ENCODE data around the gene MATK.
A peak's percentile ranks its signal among the peaks of the same experiment; 100 is the strongest.

MATK gene

DNA sequence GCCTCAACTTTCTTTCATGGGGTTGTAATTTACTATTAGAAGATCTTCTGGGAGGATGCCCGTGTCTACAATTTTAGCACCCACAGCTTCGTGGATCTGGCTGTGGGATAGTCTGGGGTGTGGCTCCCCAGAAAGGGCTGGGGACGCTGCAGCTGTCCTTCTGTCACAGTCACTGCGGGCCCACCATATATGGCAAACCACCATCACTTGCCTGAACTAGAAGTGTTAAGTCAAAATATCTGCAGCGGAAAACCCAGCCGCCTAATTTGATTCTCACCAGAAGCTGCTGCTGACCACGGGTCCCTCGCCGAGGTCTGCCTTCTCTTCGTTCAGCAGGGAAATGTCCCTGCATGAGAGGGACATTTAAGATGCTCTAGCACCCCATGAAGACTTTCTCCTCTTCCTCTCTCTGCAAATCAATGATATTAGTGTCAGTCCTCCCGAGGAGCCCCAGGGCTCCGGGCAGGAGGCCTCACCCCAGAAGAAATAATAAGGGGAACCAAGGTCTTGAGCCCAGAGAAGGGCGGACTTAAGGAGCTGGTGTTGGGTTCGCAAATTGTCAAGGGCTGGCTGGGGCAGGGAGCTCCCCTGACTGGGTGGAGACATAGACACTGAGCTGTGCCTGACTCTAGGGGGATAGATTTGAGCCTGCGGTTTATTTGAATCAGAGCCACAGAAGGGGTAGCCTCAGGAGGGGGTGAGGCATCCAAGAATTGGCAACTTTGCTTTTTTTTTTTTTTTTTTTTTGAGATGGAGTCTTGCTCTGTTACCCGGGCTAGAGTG is 3.0 kb upstream of the MATK start:
- no peak for DNase-seq

DNA sequence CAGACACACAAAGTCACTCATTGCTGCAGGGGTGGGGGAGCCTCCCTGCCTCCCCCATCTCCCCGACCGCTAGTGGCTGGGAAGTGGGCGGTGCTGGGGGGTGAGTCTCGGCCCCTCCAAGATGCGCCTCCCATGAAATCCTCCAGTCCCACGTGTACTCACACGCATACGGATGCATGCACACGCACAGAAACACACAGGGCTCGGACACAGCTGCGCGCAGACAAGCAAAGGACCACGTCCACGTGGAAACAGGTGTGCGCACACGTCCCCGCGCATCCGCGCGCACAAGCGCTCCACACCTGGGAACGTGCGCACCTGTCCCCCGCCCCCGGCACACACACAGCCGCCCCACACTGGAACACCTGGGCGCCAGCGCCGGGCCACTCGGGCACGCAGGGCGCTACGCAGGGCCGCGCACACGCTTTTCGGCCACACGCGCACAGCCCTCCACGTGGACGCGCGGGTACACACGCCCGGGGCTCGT is 687 bp downstream of the MATK start:
- DNase-seq, result no peak

DNA sequence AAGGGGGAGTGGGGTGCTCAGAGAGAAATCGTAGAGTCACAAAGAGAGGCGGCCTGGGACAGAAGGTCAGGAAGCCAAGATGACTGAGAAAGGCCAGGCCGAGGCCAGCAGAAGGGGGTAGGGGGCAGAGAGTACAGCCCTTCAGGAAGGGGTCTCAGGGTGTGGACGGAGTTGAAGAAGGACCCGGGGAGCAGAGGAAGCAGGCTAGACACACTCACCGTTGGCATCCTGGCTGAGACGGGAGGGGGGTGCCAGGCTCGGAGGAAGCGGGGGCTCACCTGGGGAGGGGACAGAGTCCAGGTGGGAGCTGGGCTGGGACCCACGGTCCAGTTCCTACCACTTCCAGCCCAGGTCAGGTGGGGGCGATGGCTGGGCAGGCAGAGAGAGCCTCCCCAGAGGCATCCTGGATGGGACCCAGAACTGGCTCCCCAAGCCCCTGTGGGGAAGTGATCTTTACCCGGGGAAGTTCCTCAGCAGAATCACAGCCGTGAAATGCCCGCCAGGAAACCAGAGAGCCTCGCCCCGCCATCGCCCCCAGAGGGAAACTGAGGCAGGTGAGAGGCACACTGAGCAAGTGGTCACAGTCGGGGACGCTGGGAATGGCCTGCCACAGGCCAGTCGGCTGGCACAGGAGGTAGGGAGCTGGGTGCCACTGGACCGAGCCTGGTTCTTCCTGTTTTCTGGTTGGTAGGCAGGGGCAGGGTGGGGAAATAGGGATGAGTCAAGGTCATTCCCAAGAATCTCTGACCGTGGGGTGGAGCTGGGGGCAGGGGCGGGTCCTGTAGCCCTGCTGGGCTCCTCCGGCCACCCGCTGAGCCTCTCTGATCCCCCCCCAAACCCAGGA is 1.4 kb downstream of the MATK start:
- no peak for DNase-seq

DNA sequence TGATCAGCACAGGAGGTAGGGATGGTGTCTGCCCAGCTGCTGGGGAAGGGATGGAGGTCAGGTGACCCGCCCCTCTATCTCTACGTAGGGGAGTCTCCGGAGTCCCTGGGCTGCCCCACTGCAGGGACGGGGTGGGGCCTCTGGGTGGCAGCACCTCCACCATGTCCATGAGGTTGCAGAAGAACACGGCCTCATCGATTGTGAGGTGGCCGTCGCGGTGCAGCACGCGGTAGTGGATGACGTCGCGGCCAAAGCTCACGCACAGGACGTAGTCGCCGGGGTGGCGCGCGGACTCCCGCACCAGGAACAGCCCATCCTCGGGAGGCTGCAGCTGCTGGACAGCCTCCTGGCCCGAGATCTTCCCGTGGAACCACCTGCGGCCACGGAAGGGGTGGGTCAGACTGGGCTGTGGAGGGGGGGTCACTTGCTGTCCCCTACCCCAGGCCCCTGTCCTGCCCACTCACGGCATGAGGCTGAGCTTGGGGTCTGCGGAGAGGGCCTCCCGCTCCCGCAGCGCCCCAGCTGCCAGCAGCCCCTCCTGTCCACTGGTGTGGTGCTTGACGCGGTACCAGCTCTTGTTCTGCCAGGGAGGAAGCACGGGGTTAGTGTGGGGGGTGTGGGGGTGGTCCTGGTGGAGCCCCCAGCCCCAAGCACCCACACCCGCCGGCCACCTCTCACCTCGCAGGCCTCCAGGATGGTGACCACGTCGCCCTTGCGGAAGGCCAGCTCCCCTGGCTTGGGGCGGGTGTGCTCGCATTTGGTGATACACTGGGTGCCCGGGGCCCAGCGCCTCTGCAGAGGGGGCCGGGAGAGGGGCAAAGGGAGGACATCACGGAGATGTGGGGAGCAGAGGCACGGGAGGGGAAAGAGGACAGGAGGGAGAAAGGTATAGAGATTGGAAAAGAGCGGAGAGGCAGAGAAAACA is 2.3 kb downstream of the MATK start:
- DNase-seq, result peak; percentile 7

DNA sequence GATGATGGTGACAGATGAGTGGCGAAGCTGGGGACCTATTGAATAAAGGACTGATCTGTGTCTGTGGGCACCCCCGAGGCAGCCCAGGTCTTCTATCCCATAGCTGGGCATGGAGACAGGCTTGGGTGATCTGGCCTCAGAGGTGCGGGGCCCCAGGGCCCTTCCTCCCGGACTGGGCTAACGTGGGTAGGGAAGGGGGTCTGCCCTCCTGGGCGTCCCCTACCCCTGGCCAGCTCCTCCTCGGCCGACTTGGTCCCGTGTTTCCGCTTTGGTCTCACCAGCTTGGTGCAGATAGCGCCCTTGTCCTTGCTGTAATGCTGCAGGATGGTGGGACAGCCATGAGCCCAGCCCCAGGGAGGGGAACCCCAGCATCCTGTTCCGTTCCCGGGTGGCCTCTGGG is 3.3 kb downstream of the MATK start:
- DNase-seq, result no peak

DNA sequence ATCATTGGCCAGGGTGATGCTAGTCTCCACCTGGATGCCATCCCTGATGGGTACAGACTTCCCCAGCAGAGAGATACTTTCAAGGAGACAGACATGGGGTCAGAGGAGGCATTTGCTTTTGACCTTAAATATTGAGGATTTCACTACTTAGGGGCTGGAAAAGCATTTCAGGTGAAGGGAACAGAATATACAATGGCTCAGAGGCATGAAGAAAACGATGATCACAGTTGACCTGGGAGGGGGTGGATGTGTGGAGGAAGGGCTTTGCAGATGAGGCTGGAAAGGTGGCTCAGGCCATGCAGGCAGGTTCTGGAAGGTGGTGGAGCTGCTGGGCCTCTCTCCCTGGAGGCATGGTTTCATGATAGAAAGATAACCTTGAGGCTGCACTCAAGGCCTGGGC is 3.9 kb downstream of the MATK start:
- DNase-seq, result no peak

DNA sequence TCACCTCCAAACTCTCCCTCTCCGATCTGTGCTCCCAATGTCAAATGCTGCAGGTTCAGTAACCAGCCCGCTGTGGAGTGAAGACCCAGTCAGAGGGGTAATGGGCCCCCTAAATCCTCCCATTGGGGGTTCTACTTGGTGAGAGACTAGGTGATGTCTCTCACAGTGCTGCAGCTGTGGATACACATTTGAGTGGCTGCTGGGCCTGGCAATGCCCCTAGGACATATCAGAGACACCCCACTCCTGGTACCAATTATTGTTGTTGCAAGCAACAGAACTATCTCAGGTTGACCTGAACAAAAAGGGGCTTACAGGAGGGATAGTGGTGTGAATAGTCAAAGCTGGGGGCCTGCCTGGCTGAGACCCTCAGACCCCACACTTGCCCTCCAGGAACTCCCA is 4.6 kb downstream of the MATK start:
- no peak for DNase-seq

DNA sequence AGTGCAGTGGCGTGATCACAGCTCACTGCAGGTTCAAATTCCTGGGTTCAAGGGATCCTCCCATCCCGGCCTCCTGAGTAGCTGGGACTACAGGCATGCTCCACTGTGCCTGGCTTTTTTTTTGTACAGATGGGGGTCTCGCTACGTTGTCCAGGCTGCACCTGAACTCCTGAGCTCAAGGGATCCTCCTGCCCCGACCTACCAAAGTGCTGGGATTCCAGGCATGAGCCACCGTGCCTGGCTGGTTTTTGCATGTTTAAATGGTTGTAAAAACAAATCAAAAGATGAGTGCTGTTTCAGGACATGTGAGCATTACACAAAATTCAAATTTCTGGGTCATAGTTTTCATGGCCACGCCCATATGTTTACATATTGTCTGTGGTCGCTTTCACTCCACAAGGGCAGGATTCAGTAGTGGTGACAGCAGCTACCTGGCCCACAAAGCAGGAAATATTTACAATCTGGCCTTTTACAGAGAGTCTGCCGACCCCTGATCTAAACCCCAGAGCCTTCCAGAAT is 5.3 kb downstream of the MATK start:
- DNase-seq, result no peak

DNA sequence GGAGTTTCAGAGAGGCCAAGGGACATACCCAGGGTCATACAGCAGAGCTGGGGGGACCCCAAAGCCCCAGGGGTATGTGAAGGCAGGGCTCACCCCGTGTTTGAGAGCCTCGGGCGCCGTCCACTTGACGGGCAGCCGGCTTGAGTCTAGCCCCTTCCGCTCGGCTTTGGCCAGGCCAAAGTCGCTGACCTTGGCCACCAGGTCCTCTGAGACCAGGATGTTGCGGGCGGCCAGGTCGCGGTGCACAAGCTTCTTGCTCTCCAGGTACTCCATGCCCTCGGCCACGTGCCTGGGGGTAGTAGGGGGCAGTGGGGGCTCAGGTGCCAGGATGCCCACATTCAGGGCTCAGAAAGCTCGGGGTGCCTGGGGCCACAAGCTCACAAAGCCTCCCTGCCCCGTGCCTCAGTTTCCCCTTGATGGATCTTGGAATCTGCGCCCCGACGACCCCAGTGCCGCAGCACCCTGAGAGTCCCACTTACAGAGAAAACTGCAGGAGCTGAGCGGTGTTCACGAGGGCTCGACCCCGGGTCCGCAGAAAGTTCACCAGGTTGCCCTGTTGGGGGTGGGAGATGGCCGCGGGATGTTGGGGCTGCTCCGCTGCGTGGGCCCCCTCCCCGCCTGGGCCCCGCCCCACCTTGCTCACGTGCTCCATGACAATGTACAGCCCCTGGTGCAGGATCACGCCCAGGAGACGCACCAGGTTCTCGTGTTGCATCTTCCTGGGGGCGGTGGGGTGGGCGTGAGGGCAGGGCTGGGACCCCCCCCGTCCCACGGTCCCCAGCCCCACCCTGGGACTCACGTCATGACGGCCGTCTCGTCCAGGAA is 7.1 kb downstream of the MATK start:
- DNase-seq, result no peak

DNA sequence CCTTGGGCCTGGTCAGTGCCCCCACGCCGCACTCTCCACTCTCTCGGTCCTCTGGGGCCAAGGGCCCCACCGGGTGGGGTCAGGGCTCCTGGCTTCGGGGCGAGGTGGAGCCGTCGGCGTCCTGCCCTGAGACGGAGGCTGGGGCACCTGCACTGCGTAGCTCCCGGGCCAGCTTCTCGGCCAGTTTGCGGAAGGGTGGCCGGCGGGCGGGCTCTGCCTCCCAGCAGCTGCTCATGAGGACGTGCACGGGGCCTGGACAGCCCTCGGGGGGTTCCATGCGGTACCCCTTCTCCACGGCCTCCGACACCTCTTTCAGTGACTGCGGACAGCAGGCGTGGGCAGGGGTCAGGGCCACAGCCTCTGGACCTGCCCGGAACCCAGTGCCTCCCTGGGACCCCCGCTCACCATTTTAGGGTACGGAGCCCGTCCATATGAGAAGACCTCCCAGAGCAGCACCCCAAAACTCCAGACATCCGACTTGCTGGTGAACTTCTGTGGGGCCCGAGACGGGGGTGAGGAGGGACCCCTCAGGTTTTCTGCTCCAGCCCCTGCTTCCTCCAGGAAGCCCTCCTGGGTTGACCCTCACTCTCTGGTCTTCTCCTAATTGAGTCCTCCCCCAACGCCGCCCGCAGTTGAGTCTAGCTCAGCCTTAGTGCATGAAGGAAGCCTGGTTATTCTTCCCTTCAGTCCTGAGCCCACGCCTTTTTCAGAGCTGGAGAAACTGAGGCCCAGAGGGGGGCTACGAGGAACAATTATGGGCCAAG is 7.9 kb downstream of the MATK start:
- no peak for DNase-seq

DNA sequence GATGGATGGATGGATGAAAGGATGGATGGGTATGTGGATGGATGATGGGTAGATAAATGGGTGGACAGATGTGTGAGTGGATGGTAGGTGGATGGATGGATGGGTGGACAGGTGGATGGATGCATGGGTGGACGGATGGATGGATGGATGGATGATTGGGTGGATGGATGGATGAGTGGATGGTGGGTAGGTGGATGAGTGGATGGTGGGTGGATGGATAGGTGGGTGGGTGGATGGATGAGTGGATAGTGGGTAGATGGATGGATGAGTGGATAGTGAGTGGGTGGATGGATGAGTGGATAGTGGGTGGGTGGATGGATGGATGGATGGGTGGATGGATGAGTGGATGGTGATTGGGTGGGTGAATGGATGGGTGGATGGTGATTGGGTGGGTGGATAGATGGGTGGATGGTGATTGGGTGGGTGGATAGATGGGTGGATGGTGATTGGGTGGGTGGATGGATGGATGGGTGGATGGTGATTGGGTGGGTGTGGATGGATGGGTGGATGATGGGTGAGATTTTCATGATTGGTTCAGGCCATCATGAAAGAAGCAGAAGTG is 9.6 kb downstream of the MATK start:
- DNase-seq, result no peak

DNA sequence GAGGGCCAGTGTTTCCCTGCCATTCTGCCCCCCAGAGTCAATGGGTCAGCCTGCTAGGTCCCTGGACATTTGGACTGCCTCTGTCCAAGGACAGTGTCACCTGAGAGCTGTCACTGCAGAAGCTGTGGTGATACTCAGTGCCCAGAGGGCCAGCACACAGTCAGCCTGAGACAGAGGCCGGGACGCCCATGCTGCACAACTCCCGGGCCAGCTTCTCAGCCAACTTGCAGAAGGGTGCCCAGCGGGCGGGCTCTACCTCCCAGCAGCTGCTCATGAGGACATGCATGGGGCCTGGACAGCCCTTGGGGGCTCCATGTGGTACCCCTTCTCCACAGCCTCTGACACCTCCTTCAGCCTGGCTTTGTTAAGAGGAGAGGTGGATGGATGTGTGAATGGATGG is 10.3 kb downstream of the MATK start:
- DNase-seq, result no peak

DNA sequence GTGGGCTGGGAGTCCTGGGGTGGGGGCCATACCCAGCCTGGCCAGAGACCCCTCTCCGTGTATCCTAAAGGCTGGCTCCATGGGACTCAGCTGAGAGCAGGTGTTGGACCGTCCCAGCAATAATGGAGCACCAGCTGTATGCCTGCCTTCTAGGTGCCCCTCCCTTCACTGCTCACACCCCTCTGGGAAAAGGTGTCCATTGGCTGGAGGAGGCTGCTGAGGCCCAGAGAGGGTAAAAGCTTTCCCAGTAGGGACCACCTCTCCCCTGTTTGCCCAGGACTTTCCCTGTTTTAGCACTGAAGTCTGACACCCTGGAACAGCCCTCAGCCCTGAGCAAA is 10.8 kb downstream of the MATK start:
- no peak for DNase-seq

DNA sequence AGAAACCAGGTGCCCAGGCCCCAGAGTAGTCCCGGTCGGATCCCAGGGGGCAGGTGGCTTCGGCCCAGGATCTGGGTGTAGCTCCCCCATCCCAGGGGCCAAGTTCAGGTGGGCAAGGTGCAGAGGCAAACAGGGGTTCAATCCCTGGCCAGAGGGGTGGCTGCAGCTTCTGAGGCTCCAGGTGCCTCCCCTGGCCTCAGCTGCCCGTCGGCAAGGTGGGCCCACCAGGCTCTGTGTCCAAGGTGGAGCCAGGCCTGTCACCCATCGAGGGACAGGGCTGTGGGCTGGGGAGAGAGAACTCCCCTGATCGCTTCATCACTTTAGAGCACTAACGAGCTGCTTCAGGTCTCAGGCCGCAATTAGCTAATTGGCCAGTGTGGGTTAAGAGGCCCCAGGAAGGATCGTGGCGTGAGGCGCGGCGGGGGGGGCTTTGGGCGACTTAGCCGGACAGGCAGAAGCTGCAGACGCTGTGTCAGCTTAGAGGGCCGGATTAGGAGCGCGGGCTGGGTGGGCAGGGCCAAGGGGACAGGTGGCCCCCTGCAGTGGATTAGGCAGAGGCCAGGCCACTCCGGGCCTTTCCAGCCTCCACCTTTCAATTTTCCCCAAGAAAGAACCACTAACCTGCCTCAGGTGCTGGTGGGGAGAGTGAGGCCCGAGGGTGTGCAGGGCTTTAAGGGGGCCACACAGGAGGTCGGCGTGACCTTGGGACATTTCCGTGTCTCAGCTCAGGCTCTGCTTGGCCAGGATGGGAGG is 11.4 kb downstream of the MATK start:
- no peak for DNase-seq

DNA sequence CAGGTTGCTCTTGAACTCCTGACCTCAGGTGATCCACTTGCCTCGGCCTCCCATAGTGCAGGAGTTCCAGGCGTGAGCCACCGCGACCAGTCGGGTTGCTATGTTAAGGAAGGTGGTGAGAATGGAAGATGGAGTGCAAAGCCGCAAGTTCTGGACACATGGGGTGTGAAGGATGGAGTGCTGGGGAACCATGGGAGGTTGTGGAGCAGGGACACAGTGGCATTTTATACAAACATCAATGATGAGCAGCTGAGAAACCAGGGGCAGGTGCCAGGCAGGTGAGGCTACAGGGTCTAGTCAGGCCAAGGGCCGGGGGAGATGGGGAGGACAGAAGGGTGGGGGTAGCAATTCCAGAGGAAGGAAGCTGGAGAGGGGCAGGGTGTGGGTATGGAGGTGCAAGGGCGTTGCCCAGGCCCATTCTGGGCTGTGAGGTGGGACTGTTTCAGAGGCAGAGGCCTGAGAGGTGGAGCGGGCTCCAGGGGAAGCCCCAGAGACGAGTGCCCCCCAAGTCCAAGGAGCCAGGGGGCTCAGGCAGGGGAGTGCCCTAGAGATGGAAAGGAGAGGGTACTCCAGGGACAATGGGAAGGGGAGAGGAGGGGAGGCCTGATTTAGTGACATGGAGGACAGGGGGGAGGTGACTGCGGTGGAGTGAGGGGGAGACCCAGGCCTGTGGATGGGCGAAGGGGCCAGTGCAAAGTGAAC is 12.2 kb downstream of the MATK start:
- no peak for DNase-seq

DNA sequence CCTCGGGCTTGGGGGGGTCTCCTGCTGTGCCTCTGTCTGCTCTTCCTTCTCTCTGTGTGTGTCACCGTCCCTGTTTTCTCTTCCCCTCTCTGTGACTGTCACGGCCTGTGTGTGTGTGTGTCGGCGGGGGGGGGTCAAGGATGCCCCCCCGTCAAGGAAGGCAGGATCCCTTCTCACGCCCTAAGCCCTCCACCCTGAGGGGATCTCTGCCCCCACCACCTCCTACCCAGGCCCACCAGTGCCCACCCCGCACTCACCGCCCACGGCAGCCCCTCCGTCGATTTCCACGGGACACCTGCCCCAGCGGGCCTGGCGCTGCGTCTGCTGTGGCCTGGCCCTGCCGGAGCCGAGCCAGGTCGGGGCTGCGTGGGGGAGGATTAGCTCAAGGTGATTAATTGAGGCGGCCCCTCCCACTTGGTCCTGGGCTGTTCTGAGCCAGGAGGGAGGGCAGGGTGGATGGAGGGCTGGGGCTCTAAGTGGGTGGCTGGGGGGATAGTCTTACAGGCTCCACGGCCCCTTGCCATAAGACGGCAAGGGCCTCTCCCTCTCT is 14.2 kb downstream of the MATK start, which contains the start of gene RAX2:
TSS of gene RAX2 (minus strand) at position 323 of the 550 bp plus-strand sequence. CDS start 486 bp downstream, outside the sequence.
- no peak for DNase-seq

DNA sequence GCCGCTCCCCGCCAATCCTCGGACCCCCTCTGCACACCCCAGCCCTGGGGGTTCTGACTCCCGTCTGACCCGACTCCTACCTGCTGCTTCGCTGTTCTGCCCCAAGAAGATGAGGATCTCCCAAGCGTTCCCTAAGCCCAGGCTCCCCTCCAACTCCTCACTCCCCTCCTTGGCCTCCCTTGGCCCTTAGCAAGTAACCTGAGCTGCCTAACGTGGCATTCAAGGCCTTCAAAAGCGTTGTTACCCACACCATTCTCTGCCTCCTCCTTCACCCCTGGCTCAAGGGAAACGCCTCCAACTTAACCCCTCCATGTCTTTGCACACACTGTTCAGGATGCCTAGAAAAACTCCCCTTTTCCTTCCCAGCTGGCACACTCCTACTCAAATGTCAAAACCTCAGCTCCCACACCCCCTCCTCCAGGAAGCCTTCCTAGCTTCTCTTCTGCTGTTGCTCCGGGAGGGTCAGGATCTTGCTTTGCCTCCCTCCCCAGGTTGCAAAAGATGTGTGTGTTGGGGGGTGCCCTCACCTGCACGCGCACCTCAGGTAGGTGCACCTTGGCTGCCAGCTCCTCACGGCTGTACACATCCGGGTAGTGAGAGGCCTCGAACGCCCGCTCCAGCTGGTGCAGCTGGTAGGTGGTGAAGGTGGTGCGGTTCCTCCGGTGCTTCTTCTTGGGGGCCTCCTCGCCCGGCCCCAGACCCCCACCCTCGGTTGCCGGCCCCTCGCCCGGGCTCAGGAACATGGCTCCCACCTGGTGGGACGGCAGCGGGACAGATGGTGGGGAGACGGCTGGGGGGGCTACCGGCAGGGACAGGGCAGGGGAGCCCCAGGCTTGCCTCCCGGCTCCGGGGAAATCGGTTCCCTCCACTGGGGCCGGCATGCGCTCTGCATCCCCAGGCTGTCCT is 14.9 kb downstream of the MATK start:
- DNase-seq, result no peak

All from NCI-H1694 (cell line).